GM10847 (cell line): Measurements from ENCODE around the gene CHP1.

Source experiments
- POLR2A ChIP-seq: IDR thresholded peaks from 2 replicates; pipeline ENCODE4 v1.6.1; 2011; ENCODE audit not compliant: insufficient read length; ENCODE audit errors: extremely low read depth

The CHP1 gene

GRCh38 chr15:41230650-41231421 lies at the start of gene CHP1, which contains the start of gene EXD1:
Gene CHP1 (plus strand): TSS chr15:41231268. CDS start chr15:41231383, 115 bp downstream.
Gene EXD1 (minus strand): TSS chr15:41230757. CDS start chr15:41226575, 4,182 bp downstream.
- TF ChIP-seq POLR2A, result peak; percentile 49

GRCh38 chr15:41182266-41182665 lies 48.8 kb upstream of the CHP1 start:
- no peak for TF ChIP-seq POLR2A

- no peak for TF ChIP-seq POLR2A
Observed at GRCh38 chr15:41183581-41183980, 47.5 kb upstream of the CHP1 start.

GRCh38 chr15:41194444-41194843 lies 36.6 kb upstream of the CHP1 start:
- TF ChIP-seq POLR2A, result no peak

GRCh38 chr15:41199470-41199869 lies 31.6 kb upstream of the CHP1 start:
- TF ChIP-seq POLR2A, result no peak

GRCh38 chr15:41203395-41203794 lies 27.7 kb upstream of the CHP1 start:
- no peak for TF ChIP-seq POLR2A

GRCh38 chr15:41205315-41205714 lies 25.8 kb upstream of the CHP1 start:
- no peak for TF ChIP-seq POLR2A

GRCh38 chr15:41207687-41208448 lies 23.2 kb upstream of the CHP1 start:
- TF ChIP-seq POLR2A, result no peak

GRCh38 chr15:41215708-41216107 lies 15.4 kb upstream of the CHP1 start:
- no peak for TF ChIP-seq POLR2A

- TF ChIP-seq POLR2A, result no peak
Observed at GRCh38 chr15:41218851-41219250, 12.2 kb upstream of the CHP1 start.

- TF ChIP-seq POLR2A, result no peak
Observed at GRCh38 chr15:41219381-41219780, 11.7 kb upstream of the CHP1 start.

GRCh38 chr15:41230345-41230649 lies 771 bp upstream of the CHP1 start:
- no peak for TF ChIP-seq POLR2A

GRCh38 chr15:41231422-41232226 lies 556 bp downstream of the CHP1 start:
- TF ChIP-seq POLR2A, result no peak

GRCh38 chr15:41233367-41233771 lies 2.3 kb downstream of the CHP1 start:
- no peak for TF ChIP-seq POLR2A

- TF ChIP-seq POLR2A, result no peak
Observed at GRCh38 chr15:41235929-41236328, 4.9 kb downstream of the CHP1 start.

GRCh38 chr15:41238100-41238499 lies 7.0 kb downstream of the CHP1 start:
- TF ChIP-seq POLR2A, result no peak
